Measurements from ENCODE around the gene SLC8A3.

- TF ChIP-seq EZH2phosphoT487 (IDR thresholded peaks at IDR 0.05; ENCODE audit: insufficient read depth, low read depth) (no peak), EZH2 (IDR thresholded peaks at IDR 0.05; ENCODE audit: insufficient read depth, poor library complexity, severe bottlenecking) (no peak)
Observed at GRCh38 chr14:70057519-70058136, 131.1 kb downstream of the SLC8A3 start.
